ENCODE results near the gene ZNF777.
"Not testable (repeated sequence)": the region's sequence is repeated elsewhere in the genome, so short reads cannot be mapped to it uniquely, and the experiment has no call there.

The ZNF777 gene

GRCh38 chr7:149420006-149420405 lies 40.9 kb downstream of the ZNF777 start:
- no peak for DNase-seq (ENCODE audit: low read depth in 3 of 3, low spot score in 1 of 3)

DNA sequence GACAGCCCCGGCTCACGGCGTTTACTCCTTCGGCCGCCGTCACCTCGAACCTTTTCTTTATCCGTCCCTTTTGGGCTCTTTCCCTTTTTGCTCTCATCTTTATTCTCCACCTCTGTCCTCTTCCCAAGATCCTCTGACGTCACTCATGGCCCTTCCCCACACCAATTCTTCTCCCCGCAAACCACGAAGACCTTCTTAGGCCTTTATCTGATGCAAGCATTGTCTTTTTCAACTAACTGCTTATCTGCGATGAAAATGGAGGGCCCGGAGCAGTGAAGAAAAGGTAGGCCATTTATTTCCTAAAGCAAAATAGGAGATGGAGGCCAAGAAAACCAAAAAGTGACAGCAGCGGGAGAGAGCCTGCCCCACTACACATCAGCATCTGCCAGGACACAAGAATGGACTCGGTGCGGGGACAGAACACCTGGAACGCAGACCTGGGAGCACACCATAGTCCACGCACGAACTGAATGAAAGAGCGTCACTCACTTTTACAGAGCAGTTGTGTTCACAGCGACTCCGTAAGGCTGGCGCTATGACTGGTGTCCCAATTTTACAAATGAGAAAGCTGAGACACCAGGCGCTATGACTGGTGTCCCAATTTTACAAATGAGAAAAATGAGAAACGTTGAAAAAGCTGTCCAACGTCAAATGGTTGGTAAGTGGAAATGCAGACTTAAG lies 45.3 kb downstream of the ZNF777 start:
- no peak for DNase-seq (ENCODE audit: low read depth in 3 of 3, low spot score in 1 of 3)

GRCh38 chr7:149414745-149415390 lies 46.0 kb downstream of the ZNF777 start:
- DNase-seq (ENCODE audit: low read depth in 3 of 3, low spot score in 1 of 3) = peak in 1 of 3 donors; percentile 49

GRCh38 chr7:149414171-149414570 lies 46.7 kb downstream of the ZNF777 start:
- no peak for DNase-seq (ENCODE audit: low read depth in 3 of 3, low spot score in 1 of 3)

DNA sequence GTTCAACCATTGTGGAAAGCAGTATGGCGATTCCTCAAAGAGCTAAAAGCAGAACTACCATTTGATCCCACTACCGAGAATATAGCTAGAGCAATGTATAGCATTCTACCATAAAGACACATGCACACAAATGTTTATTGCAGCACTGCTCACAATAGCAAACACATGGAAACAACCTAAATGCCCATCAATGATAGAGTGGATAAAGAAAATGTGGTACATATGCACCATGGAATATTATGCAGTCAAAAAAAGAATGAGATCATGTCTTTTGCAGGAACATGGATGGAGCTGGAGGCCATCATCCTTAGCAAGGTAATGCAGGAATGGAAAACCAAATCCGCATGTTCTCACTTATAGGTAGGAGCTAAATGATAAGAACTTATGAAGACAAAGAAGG lies 47.8 kb downstream of the ZNF777 start:
- DNase-seq (ENCODE audit: low read depth in 3 of 3, low spot score in 1 of 3) = not testable (repeated sequence)

GRCh38 chr7:149409895-149410294 lies 51.0 kb downstream of the ZNF777 start:
- no peak for DNase-seq (ENCODE audit: low read depth in 3 of 3, low spot score in 1 of 3)

DNA sequence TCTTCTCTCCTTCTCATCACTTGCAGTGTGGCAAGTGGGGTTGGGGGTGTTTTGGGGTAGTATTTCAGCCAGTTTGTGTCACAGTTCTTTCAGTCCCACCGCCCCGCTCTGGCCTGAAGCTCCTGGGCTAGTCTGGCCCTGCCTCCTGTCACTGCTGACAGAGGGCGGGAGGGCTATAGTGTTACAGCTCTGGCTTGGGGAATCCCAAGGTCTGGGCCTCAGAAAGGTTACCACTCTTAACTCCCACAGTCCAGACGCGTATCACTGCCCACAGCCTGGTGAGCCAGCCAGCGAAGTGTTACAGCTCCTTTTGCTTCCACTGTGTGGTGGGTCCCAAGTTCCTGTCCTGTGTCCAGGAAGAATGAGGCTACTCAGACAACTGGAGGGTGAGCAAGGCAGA lies 56.0 kb downstream of the ZNF777 start:
- DNase-seq (ENCODE audit: low read depth in 3 of 3, low spot score in 1 of 3) = no peak

DNA sequence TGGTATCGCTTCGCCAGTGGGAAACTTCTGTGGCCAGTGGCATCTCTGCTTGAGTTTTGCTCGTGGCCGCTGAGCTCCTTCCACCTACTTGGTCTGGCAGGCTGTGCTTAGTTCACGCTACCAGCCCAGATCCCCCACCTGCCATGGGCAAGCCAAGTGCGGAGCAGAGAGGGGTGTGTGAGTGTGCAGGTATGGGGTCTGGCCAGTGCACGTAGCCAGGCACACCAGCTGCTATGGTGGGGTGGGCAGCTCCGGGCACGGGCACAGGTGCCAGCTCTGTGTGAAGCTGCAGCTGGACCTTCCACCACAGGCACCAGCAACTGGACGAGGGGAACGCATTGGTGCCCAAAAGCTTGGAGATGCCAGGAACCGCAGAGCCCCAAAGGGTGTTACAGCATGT lies 56.5 kb downstream of the ZNF777 start:
- no peak for DNase-seq (ENCODE audit: low read depth in 3 of 3, low spot score in 1 of 3)

DNA sequence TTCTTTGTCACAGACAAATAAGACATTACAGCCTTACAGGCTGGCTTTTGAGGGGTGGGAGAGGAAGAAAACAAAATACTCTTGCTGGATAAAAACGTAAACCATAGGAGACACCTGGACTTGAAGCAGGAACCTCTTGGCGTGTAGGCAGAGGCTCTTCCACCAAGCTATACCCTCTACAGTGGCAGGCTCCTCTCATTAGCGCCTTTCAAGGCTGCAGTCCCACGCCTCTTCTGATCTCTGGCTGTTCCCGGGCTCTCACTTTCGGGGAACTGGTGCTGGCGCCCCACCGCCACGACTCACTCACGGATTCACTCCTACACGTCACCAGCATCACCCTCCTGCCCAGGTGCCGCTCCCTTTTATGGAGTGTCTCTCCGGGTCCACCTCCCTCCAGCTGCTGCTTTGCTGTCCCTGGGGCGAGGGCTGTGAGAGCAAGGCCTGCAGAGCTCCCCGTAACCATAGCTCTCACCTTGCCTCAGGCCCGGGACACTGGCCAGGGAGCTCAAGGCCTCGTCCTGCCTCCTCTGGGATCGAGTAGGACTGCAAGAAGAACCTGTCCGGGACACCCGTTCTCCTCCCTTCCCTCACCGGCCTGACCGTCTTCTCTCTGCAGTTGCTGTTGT lies 62.6 kb downstream of the ZNF777 start:
- no peak for DNase-seq (ENCODE audit: low read depth in 3 of 3, low spot score in 1 of 3)

GRCh38 chr7:149397470-149398043 lies 63.3 kb downstream of the ZNF777 start:
- no peak for DNase-seq (ENCODE audit: low read depth in 3 of 3, low spot score in 1 of 3)

DNA sequence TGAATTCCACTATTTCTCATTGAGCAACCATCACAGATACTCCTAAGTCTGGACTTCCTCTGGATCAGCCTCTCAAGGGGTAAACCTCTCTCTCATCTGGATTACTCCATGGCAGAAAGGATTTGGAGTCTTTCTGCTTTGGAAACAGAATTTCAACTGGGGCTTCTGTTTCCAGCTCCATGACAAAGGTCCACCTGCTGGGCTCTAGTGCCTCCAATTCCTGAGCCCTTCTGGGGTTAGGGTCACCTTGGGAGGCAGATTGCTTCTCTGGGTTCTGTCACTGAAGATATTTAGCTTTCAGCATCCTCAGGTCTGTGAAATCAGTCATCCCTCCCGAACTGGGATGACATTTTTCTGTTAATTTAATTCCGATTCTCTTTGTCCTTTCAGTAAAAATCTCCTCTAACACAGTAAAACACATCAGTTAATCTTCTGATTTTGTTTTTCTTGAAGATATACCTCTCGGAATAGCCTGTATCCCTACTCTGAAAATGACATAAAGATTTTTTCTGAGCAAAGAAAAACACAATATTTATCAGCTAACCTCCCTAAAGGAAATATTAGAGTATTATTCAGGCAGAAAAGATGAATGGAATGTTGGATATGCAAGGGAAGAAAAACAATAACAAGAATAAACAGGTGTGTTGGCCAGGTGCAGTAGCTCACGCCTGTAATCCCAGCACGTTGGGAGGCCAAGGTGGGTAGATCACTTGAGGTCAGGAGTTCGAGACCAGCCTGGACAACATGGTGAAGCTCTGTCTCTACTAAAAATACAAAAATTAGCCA lies 72.1 kb downstream of the ZNF777 start:
- not testable (repeated sequence) for DNase-seq (ENCODE audit: low read depth in 3 of 3, low spot score in 1 of 3)

GRCh38 chr7:149386514-149386913 lies 74.3 kb downstream of the ZNF777 start:
- not testable (repeated sequence) for DNase-seq (ENCODE audit: low read depth in 3 of 3, low spot score in 1 of 3)

DNA sequence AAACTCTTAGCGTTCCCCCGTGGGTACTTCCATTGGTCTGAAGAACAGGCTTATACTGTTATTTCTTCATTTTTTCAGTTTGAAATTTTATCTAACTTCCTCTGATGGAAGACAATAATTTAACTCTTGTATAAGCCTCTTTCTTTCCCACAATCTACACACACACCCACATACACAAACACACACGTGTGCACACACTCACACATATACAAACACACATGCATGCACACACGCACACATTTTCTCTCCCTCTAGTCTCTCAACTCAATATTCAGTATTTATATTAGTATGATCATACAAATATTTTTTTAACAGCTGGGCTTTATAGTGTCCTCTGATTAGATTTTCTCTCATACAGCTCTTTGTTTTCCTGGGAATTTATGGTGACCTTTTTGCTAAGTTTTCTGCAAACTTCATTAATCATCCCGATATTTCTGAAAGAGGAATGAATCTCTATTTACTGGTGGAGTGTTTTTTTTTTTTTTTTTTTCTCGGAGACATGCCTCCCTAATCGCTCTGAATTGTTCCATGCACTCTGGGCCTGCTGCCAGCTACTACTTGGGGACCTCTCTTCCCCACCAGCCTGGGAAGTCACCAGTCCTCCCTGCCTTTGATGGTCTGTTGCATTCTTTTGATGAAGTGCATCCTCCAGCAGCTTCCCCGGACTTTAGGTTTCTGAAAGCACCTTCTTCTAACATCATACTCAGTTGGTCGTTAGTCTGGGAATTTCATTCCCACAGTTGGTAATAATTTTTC lies 75.5 kb downstream of the ZNF777 start:
- no peak for DNase-seq (ENCODE audit: low read depth in 3 of 3, low spot score in 1 of 3)

Measured in stimulated activated CD4-positive, alpha-beta T cell treated with anti-CD3 and anti-CD28 coated beads, TNF-alpha, amount 100 ng/mL, for 1 hour (primary cell).